Measurements from ENCODE around the gene SLC22A1. TPM values are rescaled to one million over a fixed set of nuclear protein-coding genes. Genes with fewer than 3 reads are reported as not detected.

SLC22A1 gene
- total and polyA plus RNA-seq, 2 of the 13 experiments (the other 11 are each of a cell fraction or from before 2014, with no cell fraction given) = 0.80 to 0.87 TPM

DNA sequence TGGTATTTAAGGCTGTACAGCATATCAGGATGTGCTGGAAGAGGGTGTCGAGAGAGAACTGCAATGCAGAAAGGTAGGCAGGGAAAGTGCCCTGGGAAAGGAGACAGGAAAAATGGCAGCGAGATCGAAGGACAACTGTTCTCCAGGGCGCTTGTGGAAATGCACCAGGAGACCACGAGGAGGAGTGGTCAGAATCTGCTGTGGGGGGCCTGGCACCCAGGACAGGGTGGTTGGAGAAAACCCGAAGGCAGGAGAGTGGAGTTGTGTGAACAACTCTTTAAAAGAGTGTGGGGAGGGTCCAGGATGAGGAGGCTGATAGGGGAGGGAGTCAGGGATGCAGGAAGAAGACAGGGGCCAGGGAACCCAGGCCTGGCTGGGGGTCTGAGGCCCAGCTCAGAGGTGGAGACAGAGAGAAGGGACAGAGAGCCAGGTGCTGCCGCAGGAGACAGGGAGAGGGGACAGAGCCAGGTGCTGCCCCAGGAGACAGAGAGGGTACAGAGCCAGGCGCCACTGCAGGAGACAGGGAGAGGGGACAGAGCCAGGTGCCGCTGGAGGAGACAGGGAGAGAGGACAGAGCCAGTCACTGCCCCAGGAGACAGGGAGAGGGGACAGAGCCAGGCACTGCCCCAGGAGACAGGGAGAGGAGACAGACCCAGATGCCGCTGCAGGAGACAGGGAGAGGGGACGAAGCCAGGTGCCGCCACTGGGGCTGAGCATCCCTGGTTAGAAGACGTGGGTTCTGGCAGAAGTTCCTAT, 9.3 kb downstream of the SLC22A1 start:
- TF ChIP-seq, protein P1, sequence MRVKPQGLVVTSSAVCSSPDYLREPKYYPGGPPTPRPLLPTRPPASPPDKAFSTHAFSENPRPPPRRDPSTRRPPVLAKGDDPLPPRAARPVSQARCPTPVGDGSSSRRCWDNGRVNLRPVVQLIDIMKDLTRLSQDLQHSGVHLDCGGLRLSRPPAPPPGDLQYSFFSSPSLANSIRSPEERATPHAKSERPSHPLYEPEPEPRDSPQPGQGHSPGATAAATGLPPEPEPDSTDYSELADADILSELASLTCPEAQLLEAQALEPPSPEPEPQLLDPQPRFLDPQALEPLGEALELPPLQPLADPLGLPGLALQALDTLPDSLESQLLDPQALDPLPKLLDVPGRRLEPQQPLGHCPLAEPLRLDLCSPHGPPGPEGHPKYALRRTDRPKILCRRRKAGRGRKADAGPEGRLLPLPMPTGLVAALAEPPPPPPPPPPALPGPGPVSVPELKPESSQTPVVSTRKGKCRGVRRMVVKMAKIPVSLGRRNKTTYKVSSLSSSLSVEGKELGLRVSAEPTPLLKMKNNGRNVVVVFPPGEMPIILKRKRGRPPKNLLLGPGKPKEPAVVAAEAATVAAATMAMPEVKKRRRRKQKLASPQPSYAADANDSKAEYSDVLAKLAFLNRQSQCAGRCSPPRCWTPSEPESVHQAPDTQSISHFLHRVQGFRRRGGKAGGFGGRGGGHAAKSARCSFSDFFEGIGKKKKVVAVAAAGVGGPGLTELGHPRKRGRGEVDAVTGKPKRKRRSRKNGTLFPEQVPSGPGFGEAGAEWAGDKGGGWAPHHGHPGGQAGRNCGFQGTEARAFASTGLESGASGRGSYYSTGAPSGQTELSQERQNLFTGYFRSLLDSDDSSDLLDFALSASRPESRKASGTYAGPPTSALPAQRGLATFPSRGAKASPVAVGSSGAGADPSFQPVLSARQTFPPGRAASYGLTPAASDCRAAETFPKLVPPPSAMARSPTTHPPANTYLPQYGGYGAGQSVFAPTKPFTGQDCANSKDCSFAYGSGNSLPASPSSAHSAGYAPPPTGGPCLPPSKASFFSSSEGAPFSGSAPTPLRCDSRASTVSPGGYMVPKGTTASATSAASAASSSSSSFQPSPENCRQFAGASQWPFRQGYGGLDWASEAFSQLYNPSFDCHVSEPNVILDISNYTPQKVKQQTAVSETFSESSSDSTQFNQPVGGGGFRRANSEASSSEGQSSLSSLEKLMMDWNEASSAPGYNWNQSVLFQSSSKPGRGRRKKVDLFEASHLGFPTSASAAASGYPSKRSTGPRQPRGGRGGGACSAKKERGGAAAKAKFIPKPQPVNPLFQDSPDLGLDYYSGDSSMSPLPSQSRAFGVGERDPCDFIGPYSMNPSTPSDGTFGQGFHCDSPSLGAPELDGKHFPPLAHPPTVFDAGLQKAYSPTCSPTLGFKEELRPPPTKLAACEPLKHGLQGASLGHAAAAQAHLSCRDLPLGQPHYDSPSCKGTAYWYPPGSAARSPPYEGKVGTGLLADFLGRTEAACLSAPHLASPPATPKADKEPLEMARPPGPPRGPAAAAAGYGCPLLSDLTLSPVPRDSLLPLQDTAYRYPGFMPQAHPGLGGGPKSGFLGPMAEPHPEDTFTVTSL (CRISPR knock-in tag; IDR thresholded peaks at IDR 0.05; ENCODE audit: borderline replicate concordance) = no peak
- TF ChIP-seq NFE2 (CRISPR knock-in tag; IDR thresholded peaks at IDR 0.05) = no peak
- TF ChIP-seq, protein P2, sequence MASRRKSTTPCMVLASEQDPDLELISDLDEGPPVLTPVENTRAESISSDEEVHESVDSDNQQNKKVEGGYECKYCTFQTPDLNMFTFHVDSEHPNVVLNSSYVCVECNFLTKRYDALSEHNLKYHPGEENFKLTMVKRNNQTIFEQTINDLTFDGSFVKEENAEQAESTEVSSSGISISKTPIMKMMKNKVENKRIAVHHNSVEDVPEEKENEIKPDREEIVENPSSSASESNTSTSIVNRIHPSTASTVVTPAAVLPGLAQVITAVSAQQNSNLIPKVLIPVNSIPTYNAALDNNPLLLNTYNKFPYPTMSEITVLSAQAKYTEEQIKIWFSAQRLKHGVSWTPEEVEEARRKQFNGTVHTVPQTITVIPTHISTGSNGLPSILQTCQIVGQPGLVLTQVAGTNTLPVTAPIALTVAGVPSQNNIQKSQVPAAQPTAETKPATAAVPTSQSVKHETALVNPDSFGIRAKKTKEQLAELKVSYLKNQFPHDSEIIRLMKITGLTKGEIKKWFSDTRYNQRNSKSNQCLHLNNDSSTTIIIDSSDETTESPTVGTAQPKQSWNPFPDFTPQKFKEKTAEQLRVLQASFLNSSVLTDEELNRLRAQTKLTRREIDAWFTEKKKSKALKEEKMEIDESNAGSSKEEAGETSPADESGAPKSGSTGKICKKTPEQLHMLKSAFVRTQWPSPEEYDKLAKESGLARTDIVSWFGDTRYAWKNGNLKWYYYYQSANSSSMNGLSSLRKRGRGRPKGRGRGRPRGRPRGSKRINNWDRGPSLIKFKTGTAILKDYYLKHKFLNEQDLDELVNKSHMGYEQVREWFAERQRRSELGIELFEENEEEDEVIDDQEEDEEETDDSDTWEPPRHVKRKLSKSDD (CRISPR knock-in tag; IDR thresholded peaks at IDR 0.05; ENCODE audit: low read depth) = no peak
- TF ChIP-seq ZNF775 (CRISPR knock-in tag; IDR thresholded peaks at IDR 0.05; ENCODE audit: borderline replicate concordance) = no peak
- no peak for TF ChIP-seq ZNF781 (CRISPR knock-in tag; IDR thresholded peaks at IDR 0.05; ENCODE audit: borderline replicate concordance, not compliant biosample characterization)
- no peak for TF ChIP-seq ZNF607 (CRISPR knock-in tag; IDR thresholded peaks at IDR 0.05; ENCODE audit: borderline replicate concordance)
- TF ChIP-seq EP300 (IDR thresholded peaks at IDR 0.05; ENCODE audit: low read depth in 2 of 2, low read length in 2 of 2) = no peak
- no peak for TF ChIP-seq EP300 (CRISPR knock-in tag; IDR thresholded peaks at IDR 0.05; ENCODE audit: borderline replicate concordance)
- TF ChIP-seq ZMYM3 (CRISPR knock-in tag; IDR thresholded peaks at IDR 0.05) = no peak
- no peak for TF ChIP-seq ZNF224 (CRISPR knock-in tag; IDR thresholded peaks at IDR 0.05)
- no peak for TF ChIP-seq RFX1 (IDR thresholded peaks at IDR 0.05)
- TF ChIP-seq, protein P3, sequence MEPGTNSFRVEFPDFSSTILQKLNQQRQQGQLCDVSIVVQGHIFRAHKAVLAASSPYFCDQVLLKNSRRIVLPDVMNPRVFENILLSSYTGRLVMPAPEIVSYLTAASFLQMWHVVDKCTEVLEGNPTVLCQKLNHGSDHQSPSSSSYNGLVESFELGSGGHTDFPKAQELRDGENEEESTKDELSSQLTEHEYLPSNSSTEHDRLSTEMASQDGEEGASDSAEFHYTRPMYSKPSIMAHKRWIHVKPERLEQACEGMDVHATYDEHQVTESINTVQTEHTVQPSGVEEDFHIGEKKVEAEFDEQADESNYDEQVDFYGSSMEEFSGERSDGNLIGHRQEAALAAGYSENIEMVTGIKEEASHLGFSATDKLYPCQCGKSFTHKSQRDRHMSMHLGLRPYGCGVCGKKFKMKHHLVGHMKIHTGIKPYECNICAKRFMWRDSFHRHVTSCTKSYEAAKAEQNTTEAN (CRISPR knock-in tag; conservative IDR thresholded peaks at IDR 0.05) = no peak
- no peak for TF ChIP-seq POLR2AphosphoS5 (IDR thresholded peaks at IDR 0.05; ENCODE audit: low read depth, low read length)
- no peak overlapping the region for H3K9ac ChIP-seq (ENCODE audit: insufficient read depth, low read depth, low read length)
- intact Hi-C loops (cut with micrococcal nuclease; ENCODE audit: unreplicated experiment) = loop anchor here (10.0 kb wide), 1 partner anchor 124 kb away; the partner anchor contains the start of gene SLC22A2
- ATAC-seq (no peak), DNase-seq (ENCODE audit: low spot score) (no peak), FAIRE-seq (no peak)
- no peak overlapping the region for H2AFZ ChIP-seq (ENCODE audit: low read length)
- H3K27me3 ChIP-seq (ENCODE audit: control insufficient read depth in 1 of 2, insufficient read depth in 2 of 2, low read length in 2 of 2) = no peaks in the 10 kb centered on the region
- CTCF ChIA-PET (ENCODE audit: low intra/inter-chr PET ratio, low total read pairs) = no interaction called here
- no peak overlapping the region for H3K4me2 ChIP-seq (ENCODE audit: low read depth, low read length)
- no peak overlapping the region for H3K4me3 ChIP-seq (replicated peaks in 1 of 3; ENCODE audit: insufficient read depth in 1 of 3, low read depth in 2 of 3, low read length in 3 of 3)
- POLR2A ChIA-PET = no interaction called here
- peaks cover 49% of the 10 kb centered on the region for H3K4me1 ChIP-seq (ENCODE audit: insufficient read depth, low read length)
- no peak overlapping the region for H3K27ac ChIP-seq (ENCODE audit: extremely low read length, insufficient read depth, low read length)
- in situ Hi-C loops (cut with HindIII; ENCODE audit: extremely low pct_ligation_motif_present, low pct_unique_long_range_greater_than_20kb) = no loop called here
- H4K20me1 ChIP-seq (ENCODE audit: insufficient read depth, low read length) = no peaks in the 10 kb centered on the region
- WGBS (ENCODE audit: low lambda C conversion rate) = 91% methylated on average over 13 of the region's 13 CpGs
- no peaks in the 10 kb centered on the region for H3K79me2 ChIP-seq (ENCODE audit: insufficient read depth, low read length)
- no peaks in the 10 kb centered on the region for H3K9me3 ChIP-seq (ENCODE audit: low read length)
- BruUV-seq (replicated peaks) = no TSS peak
- no peaks in the 10 kb centered on the region for H3K36me3 ChIP-seq (replicated peaks in 1 of 2; ENCODE audit: control insufficient read depth in 1 of 2, insufficient read depth in 2 of 2, low read length in 2 of 2)

All from HepG2 (cell line).